GM18867 (cell line): ENCODE measurements around the gene ZDHHC4.

Experiments
- ATAC-seq: cut with Tn5 transposase; IDR thresholded peaks from one replicate; pipeline ENCODE4 v1.9.1; 2021; ENCODE audit warnings: mild to moderate bottlenecking, moderate library complexity; ENCODE audit not compliant: unreplicated experiment

ZDHHC4 gene

GRCh38 chr7:6604458-6604857 is 27.2 kb downstream of the ZDHHC4 start:
- ATAC-seq: no peak

GRCh38 chr7:6606866-6607583 is 29.8 kb downstream of the ZDHHC4 start:
- ATAC-seq: no peak

GRCh38 chr7:6607651-6608051 is 30.4 kb downstream of the ZDHHC4 start:
- ATAC-seq: no peak

GRCh38 chr7:6608081-6608480 is 30.8 kb downstream of the ZDHHC4 start:
- no peak for ATAC-seq

GRCh38 chr7:6608794-6609193 is 31.5 kb downstream of the ZDHHC4 start:
- no peak for ATAC-seq

- ATAC-seq: no peak
These were observed 35.6 kb downstream of the ZDHHC4 start for GRCh38 chr7:6612819-6613218.

GRCh38 chr7:6613706-6614105 is 36.5 kb downstream of the ZDHHC4 start:
- ATAC-seq: no peak

- no peak for ATAC-seq
These were observed 37.9 kb downstream of the ZDHHC4 start, which contains the start of gene ZNF853 for GRCh38 chr7:6614953-6615722. ZNF853 (plus strand) TSS chr7:6615610; CDS start chr7:6616175, 565 bp downstream.

- no peak for ATAC-seq
These were observed 38.7 kb downstream of the ZDHHC4 start for GRCh38 chr7:6615723-6616555.

- no peak for ATAC-seq
These were observed 39.8 kb downstream of the ZDHHC4 start for GRCh38 chr7:6616854-6617643.

- ATAC-seq: no peak
These were observed 41.4 kb downstream of the ZDHHC4 start for GRCh38 chr7:6618621-6619020.

GRCh38 chr7:6619961-6620360 is 42.7 kb downstream of the ZDHHC4 start:
- ATAC-seq: no peak

- no peak for ATAC-seq
These were observed 44.2 kb downstream of the ZDHHC4 start for GRCh38 chr7:6621195-6622133.

- ATAC-seq: no peak
These were observed 45.0 kb downstream of the ZDHHC4 start for GRCh38 chr7:6622134-6622710.

GRCh38 chr7:6623589-6624245 is 46.5 kb downstream of the ZDHHC4 start:
- peak; percentile 50 for ATAC-seq

GRCh38 chr7:6624246-6624611 is 47.0 kb downstream of the ZDHHC4 start:
- ATAC-seq: no peak

GRCh38 chr7:6628045-6628444 is 50.8 kb downstream of the ZDHHC4 start:
- no peak for ATAC-seq

GRCh38 chr7:6630007-6630849 is 53.0 kb downstream of the ZDHHC4 start:
- no peak for ATAC-seq
